ENCODE data around the gene RDX.

Gene RDX

DNA sequence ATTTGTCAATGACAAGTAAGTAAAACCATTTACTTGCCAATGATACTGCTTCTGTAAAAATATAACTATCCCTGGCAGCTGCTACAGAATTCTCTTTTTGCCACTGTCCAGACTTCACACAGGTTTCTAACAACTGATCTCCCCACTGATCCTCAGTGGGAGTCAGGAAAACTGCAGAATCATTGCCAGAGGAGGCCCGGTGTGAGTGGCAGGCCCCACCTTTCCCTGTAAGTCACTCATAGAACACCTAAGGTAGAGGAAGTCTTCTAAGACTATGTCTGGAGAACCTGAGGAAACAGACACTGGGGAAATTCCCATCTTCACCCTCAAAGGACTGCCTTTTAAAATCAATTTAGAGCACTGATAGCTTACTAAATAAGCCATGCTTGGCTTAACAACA lies 136.9 kb downstream of the RDX start:
- no CpG with 5 or more reads among the region's 1 CpG for WGBS (ENCODE audit: insufficient coverage, insufficient read length)
- no peak for DNase-seq (ENCODE audit: low read depth, low spot score)
- H3K4me3 ChIP-seq (ENCODE audit: low read length), result no peak overlapping the region
- H3K4me1 ChIP-seq (ENCODE audit: control insufficient read depth, insufficient read depth, low read length), result no peaks in the 10 kb centered on the region
- H3K9me3 ChIP-seq (ENCODE audit: control insufficient read depth, insufficient read depth, low read length), result no peaks in the 10 kb centered on the region
- no peaks in the 10 kb centered on the region for H3K36me3 ChIP-seq (ENCODE audit: control insufficient read depth, insufficient read depth, low read length)
- H3K27ac ChIP-seq (ENCODE audit: low read length), result no peak overlapping the region
- H3K27me3 ChIP-seq (ENCODE audit: control insufficient read depth, insufficient read depth, low read length), result no peaks in the 10 kb centered on the region; the same call in 1 of the 2 replicates

DNA sequence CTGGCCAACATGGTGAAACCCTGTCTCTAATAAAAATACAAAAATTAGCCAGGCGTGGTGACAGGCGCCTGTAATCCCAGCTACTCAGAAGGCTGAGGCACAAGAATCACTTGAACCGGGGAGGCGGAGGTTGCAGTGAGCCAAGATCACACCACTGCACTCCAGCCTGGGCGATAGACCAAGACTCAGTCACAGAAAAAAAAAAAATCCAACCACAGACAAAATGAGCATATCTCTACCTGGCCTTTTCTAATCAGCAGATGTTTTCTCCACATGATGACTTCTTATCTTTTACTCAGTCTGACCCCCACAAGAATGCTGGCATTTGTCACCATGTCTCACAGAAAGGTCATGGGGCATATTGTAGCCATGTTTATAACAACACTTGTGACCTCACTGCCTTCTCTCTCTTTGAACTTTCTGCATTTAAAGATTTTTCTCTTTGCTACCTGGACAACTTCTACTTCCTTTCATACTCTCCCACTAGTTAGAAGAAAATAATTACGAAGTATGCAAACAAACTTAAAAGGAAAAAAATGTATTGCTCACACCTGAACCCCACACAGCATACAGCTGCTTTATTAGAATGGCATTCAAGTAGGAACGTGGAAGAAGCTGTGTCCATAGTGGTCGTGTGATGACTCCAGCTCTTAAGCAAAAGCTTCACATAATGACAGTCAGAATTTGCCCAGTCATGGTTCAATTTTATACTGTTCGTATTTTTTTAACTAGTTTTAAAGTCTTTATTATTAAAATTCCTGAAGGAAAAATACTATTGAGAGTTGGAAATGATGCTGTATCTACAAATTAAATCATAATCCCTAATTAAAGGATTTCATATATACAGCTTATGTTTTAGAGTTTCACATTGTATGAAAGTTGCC lies 137.9 kb downstream of the RDX start:
- no peak for DNase-seq (ENCODE audit: low read depth, low spot score)
- no CpG with 5 or more reads among the region's 9 CpGs for WGBS (ENCODE audit: insufficient coverage, insufficient read length)

GRCh38 chr11:110156503-110156902 lies 139.9 kb downstream of the RDX start:
- no CpG with 5 or more reads among the region's 4 CpGs for WGBS (ENCODE audit: insufficient coverage, insufficient read length)
- DNase-seq (ENCODE audit: low read depth, low spot score), result no peak
- no peaks in the 10 kb centered on the region for H3K4me1 ChIP-seq (ENCODE audit: control insufficient read depth, insufficient read depth, low read length)

More for the DNA sequence above, 137.9 kb downstream of the RDX start:
- Histone ChIP-seq H3K27ac (ENCODE audit: low read length) (no peak overlapping the region), H3K4me1 (ENCODE audit: control insufficient read depth, insufficient read depth, low read length) (no peaks in the 10 kb centered on the region), H3K27me3 (ENCODE audit: control insufficient read depth, insufficient read depth, low read length) (no peaks in the 10 kb centered on the region; the same call in 1 of the 2 replicates), H3K9me3 (ENCODE audit: control insufficient read depth, insufficient read depth, low read length) (no peaks in the 10 kb centered on the region), H3K36me3 (ENCODE audit: control insufficient read depth, insufficient read depth, low read length) (no peaks in the 10 kb centered on the region), H3K4me3 (ENCODE audit: low read length) (no peak overlapping the region)

GRCh38 chr11:110153474-110153873 lies 142.9 kb downstream of the RDX start:
- H3K36me3 ChIP-seq (ENCODE audit: control insufficient read depth, insufficient read depth, low read length), result no peaks in the 10 kb centered on the region
- H3K27me3 ChIP-seq (ENCODE audit: control insufficient read depth, insufficient read depth, low read length), result no peaks in the 10 kb centered on the region; the same call in 1 of the 2 replicates
- no peak for DNase-seq (ENCODE audit: low read depth, low spot score)
- no peak overlapping the region for H3K4me3 ChIP-seq (ENCODE audit: low read length)
- H3K27ac ChIP-seq (ENCODE audit: low read length), result no peak overlapping the region
- no peaks in the 10 kb centered on the region for H3K9me3 ChIP-seq (ENCODE audit: control insufficient read depth, insufficient read depth, low read length)
- H3K4me1 ChIP-seq (ENCODE audit: control insufficient read depth, insufficient read depth, low read length), result no peaks in the 10 kb centered on the region

More at GRCh38 chr11:110156503-110156902, 139.9 kb downstream of the RDX start:
- H3K36me3 ChIP-seq (ENCODE audit: control insufficient read depth, insufficient read depth, low read length), result no peaks in the 10 kb centered on the region
- H3K4me3 ChIP-seq (ENCODE audit: low read length), result no peak overlapping the region
- H3K9me3 ChIP-seq (ENCODE audit: control insufficient read depth, insufficient read depth, low read length), result no peaks in the 10 kb centered on the region
- H3K27me3 ChIP-seq (ENCODE audit: control insufficient read depth, insufficient read depth, low read length), result no peaks in the 10 kb centered on the region; the same call in 1 of the 2 replicates
- no peak overlapping the region for H3K27ac ChIP-seq (ENCODE audit: low read length)

- Histone ChIP-seq H3K36me3 (ENCODE audit: control insufficient read depth, insufficient read depth, low read length) (no peaks in the 10 kb centered on the region), H3K4me3 (ENCODE audit: low read length) (no peak overlapping the region), H3K27ac (ENCODE audit: low read length) (no peak overlapping the region), H3K4me1 (ENCODE audit: control insufficient read depth, insufficient read depth, low read length) (no peaks in the 10 kb centered on the region), H3K9me3 (ENCODE audit: control insufficient read depth, insufficient read depth, low read length) (no peaks in the 10 kb centered on the region), H3K27me3 (ENCODE audit: control insufficient read depth, insufficient read depth, low read length) (no peaks in the 10 kb centered on the region)
- DNase-seq (ENCODE audit: low read depth, low spot score), result no peak
- WGBS (ENCODE audit: insufficient coverage, insufficient read length), result no CpG with 5 or more reads among the region's 1 CpG
Observed at GRCh38 chr11:110152199-110152598, 144.2 kb downstream of the RDX start.

DNA sequence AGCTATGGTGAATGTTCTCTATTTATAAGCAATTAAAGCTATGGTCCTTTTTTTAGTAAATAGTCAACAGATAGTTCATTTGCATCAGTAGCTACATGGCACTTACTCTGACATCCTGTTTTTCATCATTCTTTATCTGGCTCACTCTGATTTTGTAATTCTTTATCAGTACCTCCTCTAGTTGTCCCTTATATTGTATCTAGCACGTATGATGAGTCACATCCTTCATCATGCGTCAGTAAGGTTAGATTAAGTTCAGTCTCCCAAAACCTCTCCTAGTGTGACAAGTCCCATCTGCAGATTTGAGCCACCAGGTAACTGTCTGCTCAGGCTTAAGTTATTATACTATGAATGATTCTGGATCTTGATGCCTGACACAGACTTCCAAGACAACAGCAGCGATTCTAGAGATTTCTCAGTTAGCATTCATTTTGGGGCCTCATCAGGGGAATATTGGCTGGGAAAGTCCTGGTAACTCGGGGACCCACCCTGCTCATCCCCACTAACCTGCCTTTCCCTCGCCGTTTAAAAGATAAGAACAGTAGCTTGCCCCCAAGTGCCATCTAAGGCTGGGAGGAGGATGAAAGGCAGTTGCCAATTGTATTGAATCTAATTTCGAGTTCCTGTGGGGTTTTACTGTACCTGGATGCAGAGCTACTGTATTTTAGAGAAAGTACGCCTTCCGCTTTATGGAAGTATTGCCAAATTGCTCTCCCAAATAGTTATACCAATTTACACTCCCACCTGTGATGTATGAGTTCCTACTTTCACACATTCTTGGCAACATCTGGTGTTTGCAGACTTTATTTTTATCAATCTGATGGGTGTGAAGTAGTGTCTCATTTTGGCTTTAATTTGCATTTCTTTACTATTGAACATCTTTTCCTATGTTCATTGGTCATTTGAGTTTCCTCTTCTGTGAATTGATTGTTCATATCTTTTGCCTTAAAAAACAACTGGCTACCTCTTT lies 147.4 kb downstream of the RDX start:
- no peak overlapping the region for H3K4me3 ChIP-seq (ENCODE audit: low read length)
- H3K9me3 ChIP-seq (ENCODE audit: control insufficient read depth, insufficient read depth, low read length), result no peaks in the 10 kb centered on the region
- WGBS (ENCODE audit: insufficient coverage, insufficient read length), result no CpG with 5 or more reads among the region's 9 CpGs
- DNase-seq (ENCODE audit: low read depth, low spot score), result no peak
- H3K27me3 ChIP-seq (ENCODE audit: control insufficient read depth, insufficient read depth, low read length), result no peaks in the 10 kb centered on the region
- no peaks in the 10 kb centered on the region for H3K36me3 ChIP-seq (ENCODE audit: control insufficient read depth, insufficient read depth, low read length)
- no peak overlapping the region for H3K27ac ChIP-seq (ENCODE audit: low read length)
- no peaks in the 10 kb centered on the region for H3K4me1 ChIP-seq (ENCODE audit: control insufficient read depth, insufficient read depth, low read length)

GRCh38 chr11:110147962-110148709 lies 148.3 kb downstream of the RDX start:
- no peak overlapping the region for H3K4me3 ChIP-seq (ENCODE audit: low read length)
- no peak overlapping the region for H3K27ac ChIP-seq (ENCODE audit: low read length)
- DNase-seq (ENCODE audit: low read depth, low spot score), result no peak
- H3K27me3 ChIP-seq (ENCODE audit: control insufficient read depth, insufficient read depth, low read length), result no peaks in the 10 kb centered on the region
- H3K4me1 ChIP-seq (ENCODE audit: control insufficient read depth, insufficient read depth, low read length), result no peaks in the 10 kb centered on the region
- no peaks in the 10 kb centered on the region for H3K36me3 ChIP-seq (ENCODE audit: control insufficient read depth, insufficient read depth, low read length)
- no peaks in the 10 kb centered on the region for H3K9me3 ChIP-seq (ENCODE audit: control insufficient read depth, insufficient read depth, low read length)
- WGBS (ENCODE audit: insufficient coverage, insufficient read length), result no CpG with 5 or more reads among the region's 3 CpGs

DNA sequence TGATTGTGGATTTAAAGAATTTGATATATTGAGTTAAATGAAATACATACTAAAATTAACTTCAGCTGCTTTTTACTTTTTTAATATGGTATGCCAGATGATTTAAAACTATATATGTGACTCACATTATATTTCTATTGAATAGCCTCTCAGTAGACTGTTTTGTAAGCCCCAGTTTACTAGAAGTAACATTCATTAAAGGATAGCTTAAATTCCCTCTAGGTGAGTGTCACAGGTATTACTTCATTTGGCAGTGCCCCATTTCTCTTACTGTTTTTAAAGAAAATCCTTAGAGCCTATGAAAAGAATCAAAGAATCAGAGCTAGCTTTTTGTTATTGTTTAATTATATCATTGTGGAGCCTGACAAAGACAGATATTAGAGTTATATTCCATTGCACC lies 154.6 kb downstream of the RDX start:
- no peak overlapping the region for H3K27ac ChIP-seq (ENCODE audit: low read length)
- H3K27me3 ChIP-seq (ENCODE audit: control insufficient read depth, insufficient read depth, low read length), result no peaks in the 10 kb centered on the region
- H3K4me1 ChIP-seq (ENCODE audit: control insufficient read depth, insufficient read depth, low read length), result no peaks in the 10 kb centered on the region
- DNase-seq (ENCODE audit: low read depth, low spot score), result no peak
- H3K36me3 ChIP-seq (ENCODE audit: control insufficient read depth, insufficient read depth, low read length), result no peaks in the 10 kb centered on the region
- H3K4me3 ChIP-seq (ENCODE audit: low read length), result no peak overlapping the region
- no peaks in the 10 kb centered on the region for H3K9me3 ChIP-seq (ENCODE audit: control insufficient read depth, insufficient read depth, low read length)

GRCh38 chr11:110134110-110134509 lies 162.3 kb downstream of the RDX start:
- Histone ChIP-seq H3K27ac (ENCODE audit: low read length) (no peak overlapping the region), H3K27me3 (ENCODE audit: control insufficient read depth, insufficient read depth, low read length) (no peaks in the 10 kb centered on the region), H3K9me3 (ENCODE audit: control insufficient read depth, insufficient read depth, low read length) (no peaks in the 10 kb centered on the region), H3K4me3 (ENCODE audit: low read length) (no peak overlapping the region), H3K4me1 (ENCODE audit: control insufficient read depth, insufficient read depth, low read length) (no peaks in the 10 kb centered on the region), H3K36me3 (ENCODE audit: control insufficient read depth, insufficient read depth, low read length) (no peaks in the 10 kb centered on the region)
- WGBS (ENCODE audit: insufficient coverage, insufficient read length), result no CpG with 5 or more reads among the region's 6 CpGs
- DNase-seq (ENCODE audit: low read depth, low spot score), result no peak

GRCh38 chr11:110133160-110133559 lies 163.3 kb downstream of the RDX start:
- WGBS (ENCODE audit: insufficient coverage, insufficient read length), result no CpG with 5 or more reads among the region's 2 CpGs
- no peak overlapping the region for H3K4me3 ChIP-seq (ENCODE audit: low read length)
- no peaks in the 10 kb centered on the region for H3K4me1 ChIP-seq (ENCODE audit: control insufficient read depth, insufficient read depth, low read length)
- H3K27ac ChIP-seq (ENCODE audit: low read length), result no peak overlapping the region
- no peaks in the 10 kb centered on the region for H3K9me3 ChIP-seq (ENCODE audit: control insufficient read depth, insufficient read depth, low read length)
- H3K27me3 ChIP-seq (ENCODE audit: control insufficient read depth, insufficient read depth, low read length), result no peaks in the 10 kb centered on the region
- DNase-seq (ENCODE audit: low read depth, low spot score), result no peak
- no peaks in the 10 kb centered on the region for H3K36me3 ChIP-seq (ENCODE audit: control insufficient read depth, insufficient read depth, low read length)

Data from iPS DF 6.9 (cell line).